A549 (cell line): ENCODE data around the gene FXR1. TPM values are rescaled to one million over a fixed set of nuclear protein-coding genes. Genes with fewer than 3 reads are reported as not detected.

Source experiments
- ATAC-seq, 2 experiments: fragments of 200-7000 bp in 1 of 2; fragments of >200 bp in 1 of 2; cut with Nextera tagmentation in 1 of 2; cut with Tn5 transposase in 1 of 2; 3 replicates each; pipeline versions ENCODE4 v1.8.0 to v1.9.1; 2018 to 2020; ENCODE audit warnings: mild to moderate bottlenecking in 1 of 2, moderate library complexity in 1 of 2
- CTCF ChIA-PET: fragments of 300-600 bp; sonication (Branson Sonifier 250); formaldehyde crosslinking; extraction: SDS; loops from one replicate; lab custom pipeline; 2021; ENCODE audit warnings: antibody characterized with exemption, inconsistent platforms; lab: Yijun Ruan, JAX
- POLR2A ChIA-PET: fragments of 350-600 bp; formaldehyde crosslinking; extraction: SDS; loops from one replicate; lab custom pipeline; 2021; ENCODE audit warnings: antibody characterized with exemption, inconsistent platforms; lab: Yijun Ruan, JAX
- DNase-seq, 2 experiments: peaks; one replicate each; pipeline versions ENCODE4 v3.0.0 to v3.0.0-alpha.2; 2011 to 2016; ENCODE audit warnings: low read depth in 1 of 2, low spot score in 1 of 2
- FAIRE-seq: peaks from 2 replicates; lab custom pipeline; 2011; peaks lifted over from hg19 to GRCh38; lab: Jason Lieb, UNC
- H3K27ac ChIP-seq, 2 experiments: fragments of >200 bp; sonication (Bioruptor Twin); formaldehyde crosslinking; 3 replicates each; pipeline ENCODE4 v1.5.1; 2016 to 2017
- H3K4me1 ChIP-seq: fragments of >200 bp; sonication (Bioruptor Twin); formaldehyde crosslinking; 3 replicates; pipeline ENCODE4 v1.6.1; 2016
- H3K4me2 ChIP-seq: fragments of >200 bp; sonication (Bioruptor Twin); formaldehyde crosslinking; 3 replicates; pipeline ENCODE4 v1.6.1; 2016
- H3K4me3 ChIP-seq: fragments of >200 bp; sonication (Bioruptor Twin); formaldehyde crosslinking; 3 replicates; pipeline ENCODE4 v1.5.1; 2016
- H3K9me3 ChIP-seq: fragments of >200 bp; sonication (Bioruptor Twin); formaldehyde crosslinking; 3 replicates; pipeline ENCODE4 v1.6.1; 2016
- CBX2 ChIP-seq: fragments of 200-600 bp; sonication (generic); IDR thresholded peaks from 2 replicates; pipeline ENCODE4 v1.6.1; 2016; ENCODE audit warnings: low read depth, mild to moderate bottlenecking, borderline replicate concordance
- CBX8 ChIP-seq: fragments of 200-600 bp; sonication (generic); IDR thresholded peaks from 2 replicates; pipeline ENCODE4 v1.6.1; 2016
- CEBPB ChIP-seq, 2 experiments: fragments of >200 bp in 1 of 2; sonication (Bioruptor Twin) in 1 of 2; formaldehyde crosslinking in 1 of 2; IDR thresholded peaks; 2 replicates each; pipeline ENCODE4 v1.6.1; 2012 to 2016
- CHD2 ChIP-seq: fragments of 150-350 bp; IDR thresholded peaks from 2 replicates; pipeline ENCODE4 v1.6.1; 2014; ENCODE audit warnings: low read length; ENCODE audit not compliant: partially characterized antibody
- EHF ChIP-seq: fragments of 250-450 bp; sonication (Bioruptor Pico); IDR thresholded peaks from 2 replicates; pipeline ENCODE4 v1.5.0; 2020; ENCODE audit warnings: mild to moderate bottlenecking
- EP300 ChIP-seq, 2 experiments: fragments of >200 bp; sonication (Bioruptor Twin); formaldehyde crosslinking; IDR thresholded peaks; 2 replicates in 1 of 2; 3 replicates in 1 of 2; pipeline ENCODE4 v1.6.1; 2016 to 2017
- ESRRA ChIP-seq: fragments of 150-350 bp; IDR thresholded peaks from 2 replicates; pipeline ENCODE4 v1.6.1; 2014; ENCODE audit warnings: mild to moderate bottlenecking, low read length, borderline replicate concordance
- FOSB ChIP-seq: fragments of 250-450 bp; sonication (Bioruptor Pico); IDR thresholded peaks from 2 replicates; pipeline ENCODE4 v1.5.0; 2020; ENCODE audit warnings: mild to moderate bottlenecking, moderate library complexity
- FOSL2 ChIP-seq, 2 experiments: fragments of 450-650 bp in 1 of 2; fragments of >200 bp in 1 of 2; sonication (Bioruptor Twin) in 1 of 2; formaldehyde crosslinking; IDR thresholded peaks; 2 replicates each; pipeline versions ENCODE4 v1.5.0 to v1.6.1; 2016 to 2020; ENCODE audit warnings: mild to moderate bottlenecking in 1 of 2, moderate library complexity in 1 of 2
- FOXS1 ChIP-seq: fragments of 250-450 bp; sonication (Bioruptor Pico); IDR thresholded peaks from 2 replicates; pipeline ENCODE4 v1.5.0; 2020; ENCODE audit warnings: mild to moderate bottlenecking, moderate library complexity
- GATA3 ChIP-seq: IDR thresholded peaks from 2 replicates; pipeline ENCODE4 v1.6.1; 2012; ENCODE audit warnings: borderline replicate concordance
- HES2 ChIP-seq: fragments of >200 bp; sonication (Bioruptor Twin); formaldehyde crosslinking; IDR thresholded peaks from 2 replicates; pipeline ENCODE4 v1.6.1; 2016
- HEYL ChIP-seq: fragments of 250-450 bp; sonication (Bioruptor Pico); IDR thresholded peaks from 2 replicates; pipeline ENCODE4 v1.8.0; 2021; ENCODE audit warnings: mild to moderate bottlenecking, moderate library complexity
- HOXB13 ChIP-seq: fragments of 250-450 bp; sonication (Bioruptor Pico); IDR thresholded peaks from 2 replicates; pipeline ENCODE4 v1.5.0; 2020; ENCODE audit warnings: low read depth, mild to moderate bottlenecking, moderate library complexity
- HOXB5 ChIP-seq: fragments of 250-450 bp; sonication (Bioruptor Pico); IDR thresholded peaks from 2 replicates; pipeline ENCODE4 v1.5.0; 2020; ENCODE audit warnings: mild to moderate bottlenecking, moderate library complexity
- JUN ChIP-seq, 2 experiments: fragments of >200 bp; sonication (Bioruptor Twin); formaldehyde crosslinking; IDR thresholded peaks; 2 replicates in 1 of 2; 3 replicates in 1 of 2; pipeline ENCODE4 v1.6.1; 2016 to 2017
- JUNB ChIP-seq: fragments of >200 bp; sonication (Bioruptor Twin); formaldehyde crosslinking; IDR thresholded peaks from 2 replicates; pipeline ENCODE4 v1.6.1; 2016
- MAFK ChIP-seq: fragments of 450-650 bp; IDR thresholded peaks from 2 replicates; pipeline ENCODE4 v1.6.1; 2014; ENCODE audit not compliant: partially characterized antibody
- MAZ ChIP-seq: fragments of 150-350 bp; IDR thresholded peaks from 2 replicates; pipeline ENCODE4 v1.6.1; 2014; ENCODE audit warnings: antibody characterized with exemption, low read depth, low read length, borderline replicate concordance
- NPAS2 ChIP-seq: fragments of 250-450 bp; sonication (Bioruptor Pico); IDR thresholded peaks from 2 replicates; pipeline ENCODE4 v1.8.0; 2022; ENCODE audit warnings: mild to moderate bottlenecking, moderate library complexity, borderline replicate concordance
- NR3C1 ChIP-seq: fragments of >200 bp; sonication (Bioruptor Twin); formaldehyde crosslinking; IDR thresholded peaks from 3 replicates; pipeline ENCODE4 v1.6.1; 2017
- PHF8 ChIP-seq: fragments of 200-600 bp; sonication (generic); IDR thresholded peaks from 2 replicates; pipeline ENCODE4 v1.6.1; 2016; ENCODE audit warnings: low read depth, mild to moderate bottlenecking, antibody characterized with exemption, moderate library complexity, borderline replicate concordance
- POLR2A ChIP-seq: IDR thresholded peaks from 2 replicates; pipeline ENCODE4 v1.6.1; 2012; ENCODE audit warnings: mild to moderate bottlenecking, low read length
- RAD21 ChIP-seq, 2 experiments: fragments of >200 bp in 1 of 2; sonication (Bioruptor Twin) in 1 of 2; formaldehyde crosslinking in 1 of 2; IDR thresholded peaks in 1 of 2; conservative IDR thresholded peaks in 1 of 2; 2 replicates in 1 of 2; 3 replicates in 1 of 2; pipeline ENCODE4 v1.6.1; 2012 to 2018; ENCODE audit warnings: inconsistent platforms in 1 of 2
- SMC3 ChIP-seq: fragments of >200 bp; sonication (Bioruptor Twin); formaldehyde crosslinking; IDR thresholded peaks from 3 replicates; pipeline ENCODE4 v1.6.1; 2018; ENCODE audit warnings: inconsistent platforms
- TFCP2L1 ChIP-seq: fragments of 250-450 bp; sonication (Bioruptor Pico); IDR thresholded peaks from 2 replicates; pipeline ENCODE4 v1.5.0; 2021; ENCODE audit warnings: mild to moderate bottlenecking
- ZC3H11A ChIP-seq: fragments of 450-650 bp; IDR thresholded peaks from 2 replicates; pipeline ENCODE4 v1.6.1; 2014; ENCODE audit warnings: antibody characterized with exemption, mild to moderate bottlenecking
- ZFP36 ChIP-seq: fragments of 450-650 bp; IDR thresholded peaks from 2 replicates; pipeline ENCODE4 v1.6.1; 2014; ENCODE audit warnings: borderline replicate concordance; ENCODE audit not compliant: partially characterized antibody
- WGBS: methylation state at CpG from one replicate; pipeline ENCODE4 v1.1.6; 2017; ENCODE audit errors: missing lambda C conversion rate; 5-methylcytosine and 5-hydroxymethylcytosine counted together
- polyA plus RNA-seq, 4 experiments: library from polyadenylated mRNA; depleted of rRNA in 3 of 4; stranded (reverse); fragments of >200 nt; fragmentation: RNase III in 1 of 4; extraction: RNeasy Plus Mini Kit Qiagen cat#74134 plus additional on column Dnase treatment in 1 of 4; gene quantifications; 2 replicates in 3 of 4; 3 replicates in 1 of 4; pipeline ENCODE4 v1.2.3, GENCODE V29; 2011 to 2017
- TF ChIP-seq, protein P1 (sequence below): IDR thresholded peaks from 2 replicates; pipeline ENCODE4 v1.6.1; 2012

FXR1 gene
- polyA plus RNA-seq, 2 of the 4 experiments (the other 2 are of a cell fraction) = 98.3 to 132 TPM

DNA sequence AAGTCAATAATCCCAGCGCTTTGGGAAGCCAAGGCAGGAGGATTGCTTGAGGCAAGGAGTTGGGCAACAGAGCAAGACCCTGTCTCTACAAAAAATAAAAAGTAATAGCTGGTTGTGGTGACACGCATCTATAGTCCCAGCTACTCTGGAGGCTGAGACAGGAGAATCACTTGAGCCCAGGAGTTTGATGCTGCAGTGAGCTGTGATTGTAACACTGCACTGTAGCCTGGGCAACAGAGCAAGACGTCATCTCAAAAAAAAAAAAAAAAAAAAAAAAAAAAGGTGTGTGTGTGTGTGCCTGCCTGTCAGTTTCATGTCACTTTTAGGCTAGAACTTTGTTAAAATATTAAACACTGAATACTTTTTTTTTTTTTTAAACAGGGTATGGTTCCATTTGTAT, 48.6 kb downstream of the FXR1 start:
- Histone ChIP-seq H3K27ac (no peak overlapping the region), H3K9me3 (no peaks in the 10 kb centered on the region), H3K4me1 (no peaks in the 10 kb centered on the region), H3K4me2 (no peak overlapping the region), H3K4me3 (no peak overlapping the region)
- 92% methylated on average over 3 of the region's 3 CpGs for WGBS
- ChIA-PET POLR2A (no interaction called here), CTCF (interaction anchor here (1.1 kb wide), 1 partner anchor 13 kb away, joined by 3 read pairs; no protein-coding TSS in a partner anchor)
- FAIRE-seq = no peak
- TF ChIP-seq ZFP36 (no peak), CHD2 (no peak), NPAS2 (no peak), FOSL2 (IDR thresholded peaks at IDR 0.05) (no peak), FOSL2 (CRISPR knock-in tag; IDR thresholded peaks at IDR 0.05) (no peak), HES2 (no peak), HOXB5 (CRISPR knock-in tag) (no peak), CBX2 (no peak), EP300 (IDR thresholded peaks at IDR 0.05) (no peak), ZC3H11A (no peak), PHF8 (no peak), CBX8 (no peak), JUNB (no peak), HEYL (CRISPR knock-in tag) (no peak), MAZ (no peak), NR3C1 (no peak), GATA3 (no peak)
- ATAC-seq = no peak
- DNase-seq = no peak

GRCh38 chr3:180961552-180961951, 49.1 kb downstream of the FXR1 start:
- no peaks in the 10 kb centered on the region for H3K4me1 ChIP-seq
- no peak for DNase-seq
- FAIRE-seq = no peak
- no peak for ATAC-seq
- TF ChIP-seq MAFK (peak; percentile 48), HEYL (CRISPR knock-in tag) (no peak)
- TF ChIP-seq, all 56 proteins: peak for 1
- 88% methylated on average over 1 of the region's 1 CpG for WGBS
- H3K4me3 ChIP-seq = no peak overlapping the region
- CTCF ChIA-PET = interaction anchor here (1.1 kb wide), 1 partner anchor 14 kb away, joined by 3 read pairs; no protein-coding TSS in a partner anchor
- POLR2A ChIA-PET = no interaction called here
- no peak overlapping the region for H3K4me2 ChIP-seq
- H3K27ac ChIP-seq = no peak overlapping the region
- H3K9me3 ChIP-seq = no peaks in the 10 kb centered on the region

DNA sequence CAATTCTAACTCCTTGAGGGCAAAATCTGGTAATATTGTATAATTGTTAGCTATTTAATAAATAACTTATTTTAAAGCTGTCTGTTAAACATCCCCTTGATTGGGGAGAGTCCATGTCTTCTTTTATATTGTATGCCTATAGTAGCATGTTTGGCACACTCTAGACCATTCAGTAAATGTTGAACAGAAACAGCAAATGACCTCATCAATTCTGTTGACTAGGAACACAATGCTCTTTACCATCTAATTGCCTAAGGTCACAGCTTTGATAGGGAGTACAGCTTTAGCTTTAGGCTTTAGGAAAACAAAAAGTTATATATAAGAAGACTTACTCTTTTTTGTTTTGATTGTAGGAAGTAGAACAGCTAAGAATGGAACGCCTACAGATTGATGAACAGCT, 50.1 kb downstream of the FXR1 start:
- FAIRE-seq = no peak
- no peaks in the 10 kb centered on the region for H3K9me3 ChIP-seq
- ATAC-seq = no peak
- no peak overlapping the region for H3K4me2 ChIP-seq
- CTCF ChIA-PET = interaction anchor here (1.3 kb wide), 1 partner anchor 51 kb away, joined by 3 read pairs; the partner anchor contains the start of gene FXR1
- WGBS = 90% methylated on average over 1 of the region's 1 CpG
- no peaks in the 10 kb centered on the region for H3K4me1 ChIP-seq
- H3K4me3 ChIP-seq = no peak overlapping the region
- DNase-seq = no peak
- TF ChIP-seq TFCP2L1 (no peak), SMC3 (no peak), EHF (CRISPR knock-in tag) (no peak), FOSL2 (IDR thresholded peaks at IDR 0.05) (no peak), FOSL2 (CRISPR knock-in tag; IDR thresholded peaks at IDR 0.05) (no peak), HOXB13 (CRISPR knock-in tag) (no peak), RAD21 (conservative IDR thresholded peaks at IDR 0.05 in 1 of 2, IDR thresholded peaks at IDR 0.05 in 1 of 2) (no peak), POLR2A (no peak), ESRRA (no peak), CBX2 (no peak), FOSB (no peak), JUN (IDR thresholded peaks at IDR 0.05) (no peak), ZC3H11A (no peak), FOXS1 (CRISPR knock-in tag) (no peak), CEBPB (IDR thresholded peaks at IDR 0.05) (no peak)
- TF ChIP-seq, protein P1, sequence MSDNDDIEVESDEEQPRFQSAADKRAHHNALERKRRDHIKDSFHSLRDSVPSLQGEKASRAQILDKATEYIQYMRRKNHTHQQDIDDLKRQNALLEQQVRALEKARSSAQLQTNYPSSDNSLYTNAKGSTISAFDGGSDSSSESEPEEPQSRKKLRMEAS = no peak
- TF ChIP-seq, all 56 proteins: peak for 0
- POLR2A ChIA-PET = no interaction called here
- no peak overlapping the region for H3K27ac ChIP-seq
